Hepatocyte (in vitro differentiated cells): ENCODE measurements around the gene LSM6.

Source experiments
- CTCF ChIP-seq: fragments of 200-600 bp; sonication (generic); IDR thresholded peaks from 2 replicates; pipeline ENCODE4 v1.5.1; 2016; ENCODE audit warnings: antibody characterized with exemption, mild to moderate bottlenecking; ENCODE audit not compliant: poor library complexity
- EZH2 ChIP-seq: fragments of 200-600 bp; sonication (generic); IDR thresholded peaks from 2 replicates; pipeline ENCODE4 v1.6.1; 2016; ENCODE audit warnings: antibody characterized with exemption, mild to moderate bottlenecking, borderline replicate concordance
- EZH2phosphoT487 ChIP-seq: fragments of 200-600 bp; sonication (generic); IDR thresholded peaks from one replicate; pipeline ENCODE4 v1.6.1; 2018; ENCODE audit warnings: antibody characterized with exemption, mild to moderate bottlenecking, low read depth, moderate library complexity; ENCODE audit not compliant: unreplicated experiment, severe bottlenecking

- TF ChIP-seq CTCF (no peak), EZH2phosphoT487 (no peak), EZH2 (no peak)
Measured at GRCh38 chr4:146238107-146238506, 62.6 kb downstream of the LSM6 start.
